Activated naive CD4-positive, alpha-beta T cell treated with anti-CD3 and anti-CD28 coated beads, Interleukin-2, amount 50 U/mL, for 24 hours (primary cell): ENCODE data around the gene CSMD2.

Experiments used
- H3K27ac Mint-ChIP-seq: one replicate; pipeline ENCODE4 v1.8.0; 2021; ENCODE audit warnings: mild to moderate bottlenecking, mixed read lengths
- H3K27me3 Mint-ChIP-seq: one replicate; pipeline ENCODE4 v1.8.0; 2021; ENCODE audit warnings: mixed read lengths
- H3K36me3 Mint-ChIP-seq: one replicate; pipeline ENCODE4 v1.8.0; 2021; ENCODE audit warnings: mixed read lengths
- H3K4me1 Mint-ChIP-seq: one replicate; pipeline ENCODE4 v1.8.0; 2021; ENCODE audit warnings: mixed read lengths
- H3K4me3 Mint-ChIP-seq: one replicate; pipeline ENCODE4 v1.8.0; 2021; ENCODE audit warnings: mild to moderate bottlenecking, mixed read lengths
- H3K9me3 Mint-ChIP-seq: one replicate; pipeline ENCODE4 v1.8.0; 2021; ENCODE audit warnings: mixed read lengths

CSMD2 gene

GRCh38 chr1:33781652-33782051, 383.4 kb downstream of the CSMD2 start:
- H3K9me3 Mint-ChIP-seq, result no peaks in the 10 kb centered on the region
- peaks cover 1% of the 10 kb centered on the region for H3K27me3 Mint-ChIP-seq
- no peaks in the 10 kb centered on the region for H3K36me3 Mint-ChIP-seq

GRCh38 chr1:33777337-33777736, 387.7 kb downstream of the CSMD2 start:
- Mint-ChIP-seq H3K4me3 (no peak overlapping the region), H3K36me3 (no peaks in the 10 kb centered on the region), H3K27ac (no peak overlapping the region), H3K27me3 (peaks cover 10% of the 10 kb centered on the region), H3K4me1 (no peaks in the 10 kb centered on the region), H3K9me3 (no peaks in the 10 kb centered on the region)

More at GRCh38 chr1:33781652-33782051, 383.4 kb downstream of the CSMD2 start:
- no peak overlapping the region for H3K4me3 Mint-ChIP-seq
- H3K27ac Mint-ChIP-seq, result no peak overlapping the region
- no peaks in the 10 kb centered on the region for H3K4me1 Mint-ChIP-seq

DNA sequence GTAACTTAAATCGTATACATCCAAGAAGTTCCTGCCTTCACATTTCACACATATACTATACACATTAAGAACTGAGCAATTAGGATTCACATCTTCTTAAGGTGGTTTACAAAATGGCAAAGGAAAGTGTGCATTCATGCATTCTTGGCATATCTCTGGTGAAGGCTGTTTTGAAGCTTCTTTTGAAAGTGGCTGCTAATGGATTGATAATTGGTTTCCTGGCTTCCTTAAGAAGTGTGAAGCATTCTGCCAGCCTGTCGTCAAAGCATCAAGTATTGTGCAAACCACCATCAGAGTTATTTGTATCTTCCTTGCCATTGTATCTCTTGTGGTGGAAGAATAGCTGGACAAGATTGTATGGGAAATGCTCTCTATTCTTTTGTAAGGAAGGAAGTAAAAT, 396.2 kb downstream of the CSMD2 start:
- H3K4me3 Mint-ChIP-seq, result no peak overlapping the region
- H3K9me3 Mint-ChIP-seq, result no peaks in the 10 kb centered on the region
- H3K27me3 Mint-ChIP-seq, result peaks cover 14% of the 10 kb centered on the region
- H3K4me1 Mint-ChIP-seq, result no peaks in the 10 kb centered on the region
- no peaks in the 10 kb centered on the region for H3K36me3 Mint-ChIP-seq
- H3K27ac Mint-ChIP-seq, result no peak overlapping the region

- Mint-ChIP-seq H3K36me3 (no peaks in the 10 kb centered on the region), H3K4me3 (no peak overlapping the region), H3K9me3 (no peaks in the 10 kb centered on the region), H3K27ac (no peak overlapping the region), H3K27me3 (peaks cover 9% of the 10 kb centered on the region), H3K4me1 (no peaks in the 10 kb centered on the region)
These were observed 396.9 kb downstream of the CSMD2 start for GRCh38 chr1:33768106-33768505.

DNA sequence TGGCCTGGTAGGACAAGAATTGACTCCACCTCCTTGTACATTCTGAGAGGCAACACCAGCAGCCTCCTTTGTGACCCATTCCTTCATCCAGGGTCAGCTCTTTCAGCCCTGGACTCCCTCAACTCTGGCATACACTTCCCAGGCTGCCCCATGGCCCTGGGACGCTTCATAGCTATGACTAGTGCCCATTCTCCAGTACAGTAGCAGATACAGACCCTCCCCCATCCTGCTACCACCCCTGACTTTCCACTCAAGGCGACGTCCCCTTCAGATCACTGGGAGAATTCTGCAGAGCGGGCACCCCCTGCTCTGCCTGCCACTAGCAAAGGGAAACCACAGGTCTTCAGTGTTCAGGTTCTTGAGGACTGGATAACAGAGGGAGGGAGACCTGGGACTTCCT, 400.9 kb downstream of the CSMD2 start:
- Mint-ChIP-seq H3K36me3 (no peaks in the 10 kb centered on the region), H3K4me3 (no peak overlapping the region), H3K27ac (no peak overlapping the region), H3K4me1 (no peaks in the 10 kb centered on the region), H3K27me3 (peaks cover 2% of the 10 kb centered on the region), H3K9me3 (no peaks in the 10 kb centered on the region)

- peaks cover 4% of the 10 kb centered on the region for H3K27me3 Mint-ChIP-seq
- no peaks in the 10 kb centered on the region for H3K4me1 Mint-ChIP-seq
- H3K9me3 Mint-ChIP-seq, result no peaks in the 10 kb centered on the region
- H3K27ac Mint-ChIP-seq, result no peak overlapping the region
- H3K36me3 Mint-ChIP-seq, result no peaks in the 10 kb centered on the region
- H3K4me3 Mint-ChIP-seq, result no peak overlapping the region
These were observed 401.6 kb downstream of the CSMD2 start for GRCh38 chr1:33763406-33763805.

DNA sequence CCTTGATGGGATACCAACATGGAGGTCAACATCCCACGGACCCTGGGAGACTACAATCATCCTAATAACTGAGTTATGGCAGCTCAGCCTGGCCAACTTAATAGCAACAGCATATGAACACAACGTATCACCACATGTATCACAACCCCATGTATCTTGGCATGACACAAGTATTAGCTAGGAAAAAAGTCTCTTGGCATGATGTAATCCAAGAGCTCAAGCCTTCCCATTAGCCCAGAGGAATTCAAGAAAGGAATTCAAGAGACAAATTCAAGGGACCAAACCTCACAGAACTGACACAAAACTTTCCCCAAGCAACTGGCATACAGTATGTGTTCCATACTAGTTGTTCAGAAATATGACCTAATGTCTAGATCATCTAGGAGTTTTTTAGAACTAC, 402.1 kb downstream of the CSMD2 start:
- Mint-ChIP-seq H3K9me3 (no peaks in the 10 kb centered on the region), H3K27ac (no peak overlapping the region), H3K27me3 (peaks cover 4% of the 10 kb centered on the region), H3K36me3 (no peaks in the 10 kb centered on the region), H3K4me1 (no peaks in the 10 kb centered on the region), H3K4me3 (no peak overlapping the region)

DNA sequence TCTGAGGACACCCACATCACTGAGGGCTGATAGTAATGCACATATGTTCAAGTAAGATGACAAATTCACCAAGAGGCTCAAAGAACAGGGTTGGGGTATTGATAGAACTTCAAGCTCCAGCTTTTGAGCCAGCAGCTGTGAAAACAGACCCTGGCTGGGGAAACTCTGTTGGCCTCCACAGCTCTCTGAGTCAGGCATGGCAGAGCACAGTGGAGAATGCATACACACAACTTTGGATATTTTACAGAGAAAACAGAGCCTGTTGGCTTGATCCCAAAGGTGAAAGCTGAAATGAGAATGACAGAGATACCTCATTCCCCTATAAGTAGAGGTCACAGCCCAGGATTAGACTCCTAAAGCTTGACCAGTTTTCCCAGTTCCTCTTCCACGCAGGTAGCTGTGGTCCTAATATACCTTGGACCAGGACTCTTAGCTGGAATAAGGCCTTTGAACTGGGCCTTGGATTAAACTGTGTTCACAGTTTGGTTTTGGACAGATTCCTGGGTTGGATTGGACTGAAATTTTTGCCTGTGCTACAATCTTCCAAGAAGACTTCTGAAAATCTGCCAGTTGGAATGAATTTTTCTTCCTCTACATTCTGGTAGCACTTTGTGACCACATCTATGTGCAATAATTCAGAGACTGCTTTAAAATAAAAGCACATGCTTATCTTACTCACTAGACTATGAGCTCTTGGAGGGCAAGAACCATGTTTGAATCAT, 402.8 kb downstream of the CSMD2 start:
- Mint-ChIP-seq H3K27me3 (peaks cover 4% of the 10 kb centered on the region), H3K36me3 (no peaks in the 10 kb centered on the region), H3K9me3 (peaks cover 4% of the 10 kb centered on the region), H3K4me3 (no peak overlapping the region), H3K4me1 (no peaks in the 10 kb centered on the region), H3K27ac (no peak overlapping the region)

DNA sequence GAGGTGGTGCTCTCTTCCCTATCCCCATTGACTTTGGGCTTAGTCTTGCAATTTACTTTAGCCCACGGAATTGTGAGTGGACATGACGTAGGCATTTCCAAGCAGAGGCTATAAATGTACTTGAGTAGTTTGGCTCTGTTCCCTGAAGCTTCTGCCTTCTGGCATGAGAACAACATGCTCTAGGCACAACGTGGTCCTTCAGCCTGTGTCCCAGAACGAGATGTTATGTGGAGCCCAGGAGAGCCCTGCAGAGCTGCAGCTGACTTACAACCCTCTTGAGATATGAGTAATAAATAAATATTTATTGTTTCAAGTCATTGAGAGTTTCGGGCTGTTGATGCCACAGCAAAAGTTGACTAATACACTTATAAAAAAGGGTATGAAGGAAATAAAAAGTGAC, 406.3 kb downstream of the CSMD2 start:
- Mint-ChIP-seq H3K36me3 (no peaks in the 10 kb centered on the region), H3K27me3 (peaks cover 5% of the 10 kb centered on the region), H3K4me3 (no peak overlapping the region), H3K27ac (no peak overlapping the region), H3K9me3 (peaks cover 4% of the 10 kb centered on the region), H3K4me1 (no peaks in the 10 kb centered on the region)

- H3K36me3 Mint-ChIP-seq, result no peaks in the 10 kb centered on the region
- H3K27ac Mint-ChIP-seq, result no peak overlapping the region
- H3K27me3 Mint-ChIP-seq, result peaks cover 4% of the 10 kb centered on the region
- no peaks in the 10 kb centered on the region for H3K4me1 Mint-ChIP-seq
- peaks cover 26% of the 10 kb centered on the region for H3K9me3 Mint-ChIP-seq
- H3K4me3 Mint-ChIP-seq, result no peak overlapping the region
These were observed 411.8 kb downstream of the CSMD2 start for GRCh38 chr1:33753087-33753856.

GRCh38 chr1:33745942-33746341, 419.1 kb downstream of the CSMD2 start:
- H3K27me3 Mint-ChIP-seq, result peaks cover 11% of the 10 kb centered on the region
- H3K4me3 Mint-ChIP-seq, result no peak overlapping the region
- H3K4me1 Mint-ChIP-seq, result no peaks in the 10 kb centered on the region
- peaks cover 4% of the 10 kb centered on the region for H3K9me3 Mint-ChIP-seq
- no peaks in the 10 kb centered on the region for H3K36me3 Mint-ChIP-seq
- H3K27ac Mint-ChIP-seq, result no peak overlapping the region

DNA sequence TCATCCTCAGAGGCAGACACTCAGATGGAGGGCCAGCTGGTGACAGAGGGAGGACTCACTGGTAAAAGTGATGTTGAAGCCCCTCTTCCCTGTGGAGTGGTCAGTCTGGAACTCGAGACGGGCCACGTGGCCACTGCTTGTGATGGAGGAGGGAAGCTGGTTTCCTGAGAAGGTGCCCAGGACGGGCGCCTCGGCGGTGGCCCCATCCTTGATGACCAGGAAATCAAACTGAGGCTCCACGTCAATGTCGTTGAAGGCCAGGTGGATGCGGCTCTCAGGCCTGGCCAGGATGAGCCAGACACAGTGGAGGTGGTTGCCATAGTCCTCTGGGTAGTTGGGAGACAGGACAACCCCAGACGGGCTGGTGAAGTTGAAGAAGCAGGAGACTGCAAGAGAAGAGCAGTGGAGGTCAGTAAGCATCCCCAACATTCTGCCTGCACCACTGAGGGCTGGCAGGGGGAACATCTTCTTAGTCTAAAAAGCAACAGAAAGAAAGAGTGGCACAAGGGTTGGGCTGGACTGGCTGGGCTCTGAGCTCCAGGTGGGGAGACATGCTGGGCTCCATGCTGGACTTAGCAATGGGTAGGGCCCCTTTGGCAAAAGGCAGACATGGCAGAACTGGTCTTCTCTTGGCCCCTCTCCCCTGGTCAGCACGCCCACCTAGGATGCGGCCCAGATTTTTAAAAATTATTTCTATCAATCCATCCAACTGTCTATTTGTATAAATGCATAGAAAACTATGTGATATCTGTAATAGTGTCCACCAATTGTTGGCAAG, 421.6 kb downstream of the CSMD2 start:
- no peak overlapping the region for H3K4me3 Mint-ChIP-seq
- H3K4me1 Mint-ChIP-seq, result no peaks in the 10 kb centered on the region
- peaks cover 11% of the 10 kb centered on the region for H3K27me3 Mint-ChIP-seq
- H3K36me3 Mint-ChIP-seq, result no peaks in the 10 kb centered on the region
- H3K9me3 Mint-ChIP-seq, result no peaks in the 10 kb centered on the region
- H3K27ac Mint-ChIP-seq, result no peak overlapping the region

GRCh38 chr1:33742663-33743062, 422.4 kb downstream of the CSMD2 start:
- H3K9me3 Mint-ChIP-seq, result no peaks in the 10 kb centered on the region
- H3K4me1 Mint-ChIP-seq, result no peaks in the 10 kb centered on the region
- H3K4me3 Mint-ChIP-seq, result no peak overlapping the region
- H3K36me3 Mint-ChIP-seq, result no peaks in the 10 kb centered on the region
- H3K27ac Mint-ChIP-seq, result no peak overlapping the region
- peaks cover 11% of the 10 kb centered on the region for H3K27me3 Mint-ChIP-seq

DNA sequence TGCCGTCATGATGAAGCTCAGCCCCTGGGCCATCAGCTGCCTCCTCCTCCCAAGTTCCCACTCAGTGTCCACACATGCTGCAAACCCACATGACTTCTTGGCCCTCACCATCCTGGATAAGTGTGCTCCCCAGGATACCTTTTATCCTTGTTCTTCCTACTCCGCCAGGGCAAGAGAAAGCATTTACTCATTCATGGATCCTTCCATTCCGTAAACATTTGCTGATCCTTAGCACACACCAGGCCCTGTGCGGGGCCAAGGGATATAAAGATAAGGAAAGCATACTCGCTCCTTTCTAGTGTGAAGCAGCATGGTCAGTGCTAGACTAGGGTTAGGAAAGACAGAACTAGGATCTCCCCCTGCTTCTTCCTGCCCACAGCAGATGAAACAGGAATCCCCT, 423.3 kb downstream of the CSMD2 start:
- no peak overlapping the region for H3K27ac Mint-ChIP-seq
- H3K36me3 Mint-ChIP-seq, result no peaks in the 10 kb centered on the region
- H3K4me3 Mint-ChIP-seq, result no peak overlapping the region
- H3K4me1 Mint-ChIP-seq, result no peaks in the 10 kb centered on the region
- H3K9me3 Mint-ChIP-seq, result no peaks in the 10 kb centered on the region
- H3K27me3 Mint-ChIP-seq, result peaks cover 11% of the 10 kb centered on the region

- Mint-ChIP-seq H3K27ac (no peak overlapping the region), H3K4me3 (no peak overlapping the region), H3K36me3 (no peaks in the 10 kb centered on the region), H3K27me3 (peaks cover 13% of the 10 kb centered on the region), H3K4me1 (no peaks in the 10 kb centered on the region), H3K9me3 (no peaks in the 10 kb centered on the region)
These were observed 424.8 kb downstream of the CSMD2 start for GRCh38 chr1:33740040-33740744.
